Measurements from ENCODE around the gene CNPPD1.

The CNPPD1 gene

GRCh38 chr2:219214786-219215185 lies 38.1 kb upstream of the CNPPD1 start:
- H3K9me3 ChIP-seq (ENCODE audit: severe bottlenecking), result no peaks in the 10 kb centered on the region
- DNase-seq, result no peak
- TF ChIP-seq CTCF (IDR thresholded peaks at IDR 0.05; ENCODE audit: low read depth, low read length), result no peak
- H3K27me3 ChIP-seq (ENCODE audit: insufficient read depth, low read depth, severe bottlenecking), result no peaks in the 10 kb centered on the region
- H3K27ac ChIP-seq, result no peak overlapping the region
- no peak overlapping the region for H3K4me3 ChIP-seq (ENCODE audit: low read depth, low read length)
- H3K36me3 ChIP-seq, result peaks cover 75% of the 10 kb centered on the region

- H3K36me3 ChIP-seq, result peaks cover 77% of the 10 kb centered on the region
- H3K27ac ChIP-seq, result no peak overlapping the region
- no peaks in the 10 kb centered on the region for H3K9me3 ChIP-seq (ENCODE audit: severe bottlenecking)
- DNase-seq, result no peak
- no peak for TF ChIP-seq CTCF (IDR thresholded peaks at IDR 0.05; ENCODE audit: low read depth, low read length)
- H3K27me3 ChIP-seq (ENCODE audit: insufficient read depth, low read depth, severe bottlenecking), result no peaks in the 10 kb centered on the region
- H3K4me3 ChIP-seq (ENCODE audit: low read depth, low read length), result no peak overlapping the region
These were observed 37.4 kb upstream of the CNPPD1 start for GRCh38 chr2:219214141-219214540.

GRCh38 chr2:219213486-219214071 lies 36.9 kb upstream of the CNPPD1 start:
- Histone ChIP-seq H3K4me3 (ENCODE audit: low read depth, low read length) (no peak overlapping the region), H3K27ac (no peak overlapping the region), H3K27me3 (ENCODE audit: insufficient read depth, low read depth, severe bottlenecking) (no peaks in the 10 kb centered on the region), H3K36me3 (peaks cover 83% of the 10 kb centered on the region), H3K9me3 (ENCODE audit: severe bottlenecking) (no peaks in the 10 kb centered on the region)
- no peak for DNase-seq
- TF ChIP-seq CTCF (IDR thresholded peaks at IDR 0.05; ENCODE audit: low read depth, low read length), result no peak

GRCh38 chr2:219213026-219213415 lies 36.3 kb upstream of the CNPPD1 start:
- no peaks in the 10 kb centered on the region for H3K9me3 ChIP-seq (ENCODE audit: severe bottlenecking)
- H3K36me3 ChIP-seq, result peaks cover 88% of the 10 kb centered on the region
- no peak for TF ChIP-seq CTCF (IDR thresholded peaks at IDR 0.05; ENCODE audit: low read depth, low read length)
- no peak for DNase-seq
- H3K4me3 ChIP-seq (ENCODE audit: low read depth, low read length), result no peak overlapping the region
- no peaks in the 10 kb centered on the region for H3K27me3 ChIP-seq (ENCODE audit: insufficient read depth, low read depth, severe bottlenecking)
- H3K27ac ChIP-seq, result no peak overlapping the region

- Histone ChIP-seq H3K4me3 (ENCODE audit: low read depth, low read length) (no peak overlapping the region), H3K27ac (no peak overlapping the region), H3K9me3 (ENCODE audit: severe bottlenecking) (no peaks in the 10 kb centered on the region), H3K36me3 (peaks cover 82% of the 10 kb centered on the region), H3K27me3 (ENCODE audit: insufficient read depth, low read depth, severe bottlenecking) (no peaks in the 10 kb centered on the region)
- no peak for DNase-seq
- no peak for TF ChIP-seq CTCF (IDR thresholded peaks at IDR 0.05; ENCODE audit: low read depth, low read length)
These were observed 34.2 kb upstream of the CNPPD1 start for GRCh38 chr2:219210886-219211362.
